AG10803 (cell line): ENCODE measurements around the gene GUCA1C.

ENCODE experiments used
- DNase-seq: peaks from one replicate; pipeline ENCODE4 v3.0.0; 2010; ENCODE audit warnings: low read depth
- H3K4me3 ChIP-seq: 2 replicates; pipeline ENCODE4 v1.5.1; 2011; ENCODE audit warnings: mild to moderate bottlenecking, low read length, control low read depth
- CTCF ChIP-seq: conservative IDR thresholded peaks from 2 replicates; pipeline ENCODE4 v1.5.1; 2011; ENCODE audit warnings: mild to moderate bottlenecking, low read length, control low read depth, inconsistent platforms

The GUCA1C gene

DNA sequence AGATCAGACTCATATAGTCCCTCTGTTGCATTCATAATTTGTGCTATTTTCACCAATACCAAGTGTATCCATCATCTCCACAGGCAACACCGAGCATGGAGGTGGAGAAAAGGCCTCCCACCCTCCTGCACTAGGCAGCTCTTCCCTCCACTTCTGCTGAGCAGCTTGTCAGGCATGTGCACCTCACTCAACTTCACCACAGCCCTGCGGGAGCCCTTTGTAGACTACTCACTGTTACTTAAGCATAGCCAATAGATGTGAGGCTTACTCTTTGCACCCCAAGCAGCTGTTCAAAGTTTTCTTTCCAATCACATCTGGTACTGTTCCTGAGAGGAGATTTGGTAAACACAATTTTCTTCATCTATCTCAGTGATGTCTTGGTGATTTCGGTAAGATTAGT lies 16.9 kb upstream of the GUCA1C start:
- no peak overlapping the region for H3K4me3 ChIP-seq
- no peak for DNase-seq
- no peak for TF ChIP-seq CTCF

- no peak for DNase-seq
- H3K4me3 ChIP-seq: no peak overlapping the region
- TF ChIP-seq CTCF: no peak
Measured at GRCh38 chr3:108966773-108967172, 13.1 kb upstream of the GUCA1C start.

GRCh38 chr3:108959017-108959416 lies 5.3 kb upstream of the GUCA1C start:
- DNase-seq: no peak

GRCh38 chr3:108953210-108953609 lies 469 bp downstream of the GUCA1C start:
- DNase-seq: no peak
- H3K4me3 ChIP-seq: no peak overlapping the region
- no peak for TF ChIP-seq CTCF

More at GRCh38 chr3:108959017-108959416, 5.3 kb upstream of the GUCA1C start:
- no peak for TF ChIP-seq CTCF
- no peak overlapping the region for H3K4me3 ChIP-seq

DNA sequence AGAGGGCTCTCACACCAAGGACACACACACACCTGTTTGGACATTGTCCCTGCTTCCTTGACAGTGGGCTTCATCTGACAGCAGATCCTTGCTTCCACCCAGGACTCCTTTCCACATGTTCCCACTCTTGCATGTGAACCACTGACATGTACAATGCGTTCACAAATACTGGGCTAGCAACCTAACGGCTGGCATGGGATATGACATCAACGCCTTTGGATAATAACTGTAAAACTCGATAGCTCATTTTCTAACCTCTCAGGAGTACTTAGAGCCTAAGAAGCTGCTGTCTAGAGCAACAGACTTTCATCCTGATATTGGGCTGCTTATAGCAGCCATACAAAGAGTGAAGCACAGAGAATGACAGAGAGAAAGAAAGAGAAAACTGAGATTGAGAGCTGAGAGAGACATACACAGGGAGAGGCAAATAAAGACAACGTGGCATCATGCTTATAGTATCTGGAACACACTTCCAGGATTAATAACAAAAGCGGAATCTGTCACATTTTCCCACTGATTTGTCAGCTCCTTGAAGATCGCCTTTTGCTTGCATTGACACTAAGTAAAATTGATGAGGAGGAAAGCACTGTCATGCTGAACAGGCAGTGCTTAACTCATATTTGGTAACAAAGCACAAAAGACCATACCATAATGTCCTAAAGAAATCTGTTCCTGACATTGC lies 1.7 kb downstream of the GUCA1C start:
- DNase-seq: no peak
- TF ChIP-seq CTCF: no peak
- H3K4me3 ChIP-seq: no peak overlapping the region

DNA sequence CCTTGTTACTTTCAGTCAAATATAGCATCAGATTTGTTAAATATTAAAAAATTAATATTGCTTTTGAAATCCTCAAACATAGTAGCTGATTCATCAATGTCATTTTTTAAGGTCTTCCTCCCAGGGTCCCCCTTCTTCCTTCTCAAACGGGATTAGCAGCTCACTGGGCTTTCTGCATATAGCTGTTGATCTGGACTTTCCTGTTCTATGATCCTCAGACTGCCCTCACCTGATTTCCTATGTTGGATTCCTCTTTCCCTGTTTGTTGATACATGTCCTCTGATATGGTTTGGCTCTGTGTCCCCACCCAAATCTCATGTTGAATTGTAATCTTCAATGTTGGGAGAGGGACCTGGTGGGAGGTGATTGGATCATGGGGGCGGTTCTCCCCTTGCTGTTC lies 5.8 kb downstream of the GUCA1C start:
- DNase-seq: no peak
- TF ChIP-seq CTCF: no peak
- H3K4me3 ChIP-seq: no peak overlapping the region

DNA sequence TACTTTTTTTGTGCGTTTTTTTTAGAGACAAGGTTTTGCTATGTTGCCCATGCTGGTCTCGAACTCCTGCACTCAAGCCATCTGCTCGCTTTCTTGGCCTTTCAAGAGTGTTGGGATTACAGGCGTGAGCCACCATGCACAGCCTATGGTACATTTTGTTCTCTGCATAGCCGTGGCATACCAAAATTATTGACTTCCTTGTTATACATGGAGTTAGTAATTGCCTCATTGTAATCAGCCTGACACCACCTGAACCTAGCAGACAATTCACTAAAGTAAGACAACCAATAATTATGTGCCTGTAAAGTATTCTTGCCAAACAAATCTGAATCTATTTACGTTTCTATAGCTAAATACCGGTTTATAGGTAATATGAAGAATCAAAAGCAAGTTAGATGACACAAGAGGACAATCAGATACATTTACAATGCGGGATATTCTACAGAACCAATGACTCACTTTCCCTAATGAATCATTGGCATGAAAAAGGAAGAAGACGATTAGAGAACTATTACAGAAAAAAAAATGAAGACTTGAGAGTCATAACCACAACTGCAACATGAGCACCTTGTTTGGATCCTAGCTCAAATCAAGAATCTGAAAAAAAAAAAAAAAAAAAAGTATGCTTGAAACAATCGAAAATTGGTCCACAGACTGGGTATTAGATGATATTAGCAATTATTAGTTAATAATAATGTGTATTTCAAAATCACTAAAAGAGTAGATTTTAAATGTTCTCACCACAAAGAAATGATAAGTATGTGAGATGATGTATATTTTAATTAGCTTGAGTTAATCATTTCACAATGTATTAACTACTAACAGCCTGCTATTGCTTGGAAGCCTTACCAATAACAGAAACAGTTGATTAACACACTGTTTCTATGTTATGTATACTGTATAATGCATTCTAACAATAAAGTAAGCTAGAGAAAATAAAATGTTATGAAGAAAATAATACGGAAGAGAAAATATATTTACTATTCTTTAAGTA lies 7.1 kb downstream of the GUCA1C start:
- DNase-seq: no peak
- no peak for TF ChIP-seq CTCF
- no peak overlapping the region for H3K4me3 ChIP-seq
